Astrocyte of the cerebellum (primary cell): ENCODE results near the gene GNPTAB.
"Not testable (repeated sequence)": the region's sequence is repeated elsewhere in the genome, so short reads cannot be mapped to it uniquely, and the experiment has no call there.

Experiments used
- DNase-seq: peaks from one replicate; pipeline ENCODE4 v3.0.0-alpha.2; 2011; ENCODE audit warnings: low read depth
- H3K4me3 ChIP-seq: 2 replicates; pipeline ENCODE4 v1.5.1; 2011; ENCODE audit warnings: mild to moderate bottlenecking, low read depth, low read length, moderate library complexity
- in situ Hi-C: cut with HindIII; loops from 2 replicates; pipeline ENCODE4 v1.10.0; 2017; ENCODE audit warnings: low sequenced_read_pairs
- TF ChIP-seq, protein P1 (sequence below): IDR thresholded peaks from 2 replicates; pipeline ENCODE4 v1.5.1; 2012; ENCODE audit warnings: low read length, low read depth, moderate library complexity, mild to moderate bottlenecking; ENCODE audit errors: missing control alignments

GNPTAB gene

DNA sequence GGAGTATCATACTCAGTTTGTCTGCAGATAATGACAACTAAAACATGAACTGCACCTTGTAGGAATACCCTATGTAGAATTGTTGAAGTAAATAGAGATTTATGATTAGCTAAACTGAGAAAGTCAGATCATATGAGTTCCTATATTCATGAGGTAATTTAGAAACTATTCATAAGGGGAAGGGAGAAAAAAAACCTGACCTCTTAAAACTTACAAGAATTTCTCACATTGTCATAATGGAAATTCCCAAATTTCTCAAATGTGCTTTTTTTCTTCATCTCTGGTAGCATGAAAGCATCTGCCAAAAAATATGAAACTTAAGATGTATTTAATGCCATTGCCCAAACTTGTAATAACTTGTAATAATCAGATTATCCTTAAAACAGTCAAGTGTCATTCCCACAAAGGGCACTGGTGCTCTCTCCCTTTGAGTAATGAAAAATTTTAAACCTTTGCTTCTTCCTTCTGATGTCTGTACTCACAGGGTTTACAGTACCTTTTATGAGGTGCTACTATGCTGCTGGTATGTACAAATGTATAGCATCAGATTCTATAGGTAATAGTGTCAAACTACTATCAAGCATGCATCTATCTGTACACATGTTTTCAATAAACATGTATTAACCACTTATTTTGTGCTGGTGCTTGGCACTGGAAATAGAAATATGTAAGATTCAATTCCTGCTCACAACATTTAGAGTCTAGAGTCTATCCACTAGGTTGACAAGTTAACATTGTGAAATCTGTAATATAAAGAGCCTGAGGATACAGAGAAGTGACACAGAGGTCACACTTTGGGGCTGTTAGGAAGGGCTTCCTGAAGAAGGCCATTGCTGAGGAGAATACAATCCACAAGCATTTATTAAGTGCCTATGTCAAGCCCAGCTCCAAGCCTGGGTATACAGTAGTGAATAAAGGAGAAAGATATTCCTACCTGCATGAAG lies 29.2 kb upstream of the GNPTAB start:
- in situ Hi-C loops: no loop called here
- DNase-seq: no peak
- H3K4me3 ChIP-seq: no peak overlapping the region
- TF ChIP-seq, protein P1, sequence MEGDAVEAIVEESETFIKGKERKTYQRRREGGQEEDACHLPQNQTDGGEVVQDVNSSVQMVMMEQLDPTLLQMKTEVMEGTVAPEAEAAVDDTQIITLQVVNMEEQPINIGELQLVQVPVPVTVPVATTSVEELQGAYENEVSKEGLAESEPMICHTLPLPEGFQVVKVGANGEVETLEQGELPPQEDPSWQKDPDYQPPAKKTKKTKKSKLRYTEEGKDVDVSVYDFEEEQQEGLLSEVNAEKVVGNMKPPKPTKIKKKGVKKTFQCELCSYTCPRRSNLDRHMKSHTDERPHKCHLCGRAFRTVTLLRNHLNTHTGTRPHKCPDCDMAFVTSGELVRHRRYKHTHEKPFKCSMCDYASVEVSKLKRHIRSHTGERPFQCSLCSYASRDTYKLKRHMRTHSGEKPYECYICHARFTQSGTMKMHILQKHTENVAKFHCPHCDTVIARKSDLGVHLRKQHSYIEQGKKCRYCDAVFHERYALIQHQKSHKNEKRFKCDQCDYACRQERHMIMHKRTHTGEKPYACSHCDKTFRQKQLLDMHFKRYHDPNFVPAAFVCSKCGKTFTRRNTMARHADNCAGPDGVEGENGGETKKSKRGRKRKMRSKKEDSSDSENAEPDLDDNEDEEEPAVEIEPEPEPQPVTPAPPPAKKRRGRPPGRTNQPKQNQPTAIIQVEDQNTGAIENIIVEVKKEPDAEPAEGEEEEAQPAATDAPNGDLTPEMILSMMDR: no peak

DNA sequence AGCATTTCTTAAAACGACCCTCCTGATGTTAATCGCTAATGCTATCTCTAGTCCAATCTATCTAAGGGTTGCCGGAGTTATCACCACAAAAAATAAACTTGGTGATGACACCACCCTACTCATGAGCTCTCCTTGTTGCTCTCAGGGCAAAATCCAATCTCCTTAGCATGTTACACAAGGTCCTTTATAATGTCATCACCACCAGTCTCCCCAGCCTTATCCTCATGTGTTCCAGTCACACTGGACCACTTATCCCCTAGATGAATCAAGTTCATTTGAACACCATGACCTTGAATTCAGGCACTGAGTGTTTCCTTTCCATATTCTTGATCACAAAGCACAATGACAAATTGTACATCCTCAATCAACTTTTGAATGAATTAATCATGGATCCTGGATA lies 27.6 kb upstream of the GNPTAB start:
- H3K4me3 ChIP-seq: no peak overlapping the region
- no peak for DNase-seq
- in situ Hi-C loops: no loop called here
- TF ChIP-seq, protein P1: no peak

DNA sequence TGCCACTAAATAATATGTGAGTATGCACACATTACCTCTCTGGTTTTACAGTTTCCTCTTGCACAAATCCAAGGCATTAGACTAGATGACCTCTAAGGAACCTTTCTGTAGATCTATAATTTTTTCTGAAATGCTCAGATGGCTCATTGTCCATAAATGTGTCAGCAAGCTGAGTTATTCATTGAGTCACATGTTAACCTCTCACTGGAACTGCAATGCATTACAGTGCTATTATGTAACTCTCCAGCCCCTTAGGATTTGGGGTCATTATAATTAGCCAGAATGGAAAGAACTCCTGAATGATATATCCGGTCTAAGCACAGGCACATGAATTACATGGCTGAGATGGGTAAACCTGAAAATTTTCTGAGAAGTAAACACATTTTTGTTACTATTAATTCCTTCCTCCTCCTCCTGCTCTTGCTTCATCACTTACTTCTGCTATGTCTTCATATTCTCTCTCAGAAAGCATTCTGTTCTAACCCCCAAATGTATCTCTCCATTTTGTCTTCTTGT lies 26.3 kb upstream of the GNPTAB start:
- in situ Hi-C loops: no loop called here
- H3K4me3 ChIP-seq: no peak overlapping the region
- DNase-seq: no peak
- TF ChIP-seq, protein P1: no peak

DNA sequence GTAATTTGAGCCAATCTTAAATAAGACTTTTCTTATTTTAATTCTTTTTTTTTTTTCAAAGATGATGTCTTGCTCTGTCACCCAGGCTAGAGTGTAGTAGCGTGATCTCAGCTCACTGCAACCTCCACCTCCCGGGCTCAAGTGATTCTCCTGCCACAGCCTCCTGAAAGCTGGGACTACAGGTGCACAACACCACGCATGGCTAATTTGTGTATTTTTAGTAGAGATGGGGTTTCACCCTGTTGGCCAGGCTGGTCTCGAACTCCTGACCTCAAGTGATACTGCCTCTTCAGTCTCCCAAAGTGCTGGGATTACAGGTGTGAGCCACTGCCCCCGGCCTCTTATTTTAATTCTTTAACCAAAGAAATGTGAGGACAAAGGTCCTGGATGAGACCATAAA lies 25.9 kb upstream of the GNPTAB start:
- in situ Hi-C loops, DNase-seq, H3K4me3 ChIP-seq: not testable (repeated sequence)

DNA sequence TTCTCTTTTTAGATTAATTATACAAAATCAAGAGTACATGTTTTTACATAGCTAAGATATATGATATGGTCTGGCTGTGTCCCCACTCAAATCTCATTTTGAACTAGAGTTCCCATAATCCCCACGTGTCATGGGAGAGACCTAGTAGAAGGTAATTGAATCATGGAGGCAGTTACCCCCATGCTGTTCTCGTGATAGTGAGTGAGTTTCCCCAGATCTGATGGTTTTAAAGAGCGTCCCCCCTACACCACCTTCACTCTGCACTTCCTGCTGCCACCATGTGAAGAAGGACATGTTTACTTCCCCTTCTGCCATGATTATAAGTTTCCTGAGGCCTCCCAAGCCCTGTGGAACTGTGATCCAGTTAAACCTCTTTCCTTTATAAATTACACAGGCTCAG lies 25.2 kb upstream of the GNPTAB start:
- in situ Hi-C loops: no loop called here
- DNase-seq: no peak
- TF ChIP-seq, protein P1: no peak
- H3K4me3 ChIP-seq: no peak overlapping the region

DNA sequence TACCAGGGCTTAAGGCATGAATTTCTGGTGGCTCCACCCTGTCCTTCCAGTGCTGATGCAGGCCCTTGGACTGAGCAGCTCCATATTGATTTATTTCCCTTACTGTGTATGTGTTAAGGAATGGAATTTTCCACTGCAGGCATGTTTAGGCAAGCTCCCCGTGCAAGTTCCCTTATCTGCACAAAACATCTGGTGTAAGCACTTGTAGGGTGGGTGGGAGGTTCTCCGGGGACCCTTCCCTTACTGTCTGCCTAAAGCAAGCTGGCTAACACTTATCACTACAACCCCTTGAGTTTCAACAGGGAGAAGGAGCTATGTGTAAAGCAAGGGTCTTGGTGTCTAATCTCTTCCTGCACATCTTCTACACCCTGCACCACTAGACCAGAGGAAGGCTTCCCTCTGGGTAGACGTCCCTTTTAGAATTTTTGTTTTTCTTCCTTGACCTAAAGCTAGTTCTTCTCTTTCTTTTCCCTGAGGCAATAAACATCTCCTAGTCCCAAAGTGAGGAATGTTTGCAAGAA lies 24.7 kb upstream of the GNPTAB start:
- H3K4me3 ChIP-seq: no peak overlapping the region
- in situ Hi-C loops: no loop called here
- TF ChIP-seq, protein P1: no peak
- DNase-seq: no peak

DNA sequence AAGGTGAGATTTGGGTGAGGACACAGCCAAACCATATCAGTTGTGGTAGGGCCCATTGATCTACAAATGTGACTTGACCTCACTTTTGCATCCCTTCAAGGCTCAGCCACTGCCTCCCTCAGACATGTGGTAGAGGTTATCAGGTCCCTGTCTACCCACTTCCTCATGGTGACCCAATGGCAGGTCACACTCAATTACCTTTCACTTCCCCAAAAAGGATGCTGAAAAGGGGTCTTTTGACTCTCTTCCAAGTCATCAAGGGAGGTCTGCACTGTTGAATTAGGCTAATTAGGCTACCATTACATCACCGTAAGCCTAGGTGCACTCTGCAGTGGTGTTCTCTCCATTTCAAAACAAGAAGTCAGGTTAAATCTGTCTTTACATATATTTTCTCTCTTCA lies 24.0 kb upstream of the GNPTAB start:
- DNase-seq: no peak
- in situ Hi-C loops: no loop called here
- H3K4me3 ChIP-seq: no peak overlapping the region
- TF ChIP-seq, protein P1: no peak
